CD4-positive, CD25-positive, alpha-beta regulatory T cell (primary cell): ENCODE results near the gene TMPRSS4. TPM values are rescaled to one million over a fixed set of nuclear protein-coding genes. Genes with fewer than 3 reads are reported as not detected.
"Not testable (repeated sequence)": the region's sequence is repeated elsewhere in the genome, so short reads cannot be mapped to it uniquely, and the experiment has no call there.

ENCODE experiments used
- ATAC-seq, 2 donors: fragments of 150-1000 bp; cut with Tn5 transposase; one replicate each; pipeline ENCODE4 v1.10.0; 2021; ENCODE audit warnings: low read depth in 2 of 2, moderate number of reproducible peaks in 2 of 2, moderate library complexity in 1 of 2
- DNase-seq, 3 donors: peaks; one replicate each; pipeline versions ENCODE4 v3.0.0 to v3.0.0-alpha.2; 2012 to 2022; ENCODE audit warnings: mixed read lengths in 1 of 3
- H3K27ac ChIP-seq: one replicate; pipeline ENCODE4 v1.7.0; 2013; ENCODE audit warnings: mild to moderate bottlenecking, low read length; ENCODE audit not compliant: insufficient read depth, poor library complexity, severe bottlenecking
- H3K27me3 ChIP-seq: one replicate; pipeline ENCODE4 v1.7.0; 2013; ENCODE audit warnings: low read length; ENCODE audit not compliant: control insufficient read depth, insufficient read depth
- H3K36me3 ChIP-seq: one replicate; pipeline ENCODE4 v1.7.0; 2013; ENCODE audit warnings: mild to moderate bottlenecking, low read length, moderate library complexity; ENCODE audit not compliant: control insufficient read depth, insufficient read depth
- H3K4me1 ChIP-seq: 2 replicates; pipeline ENCODE4 v1.7.0; 2013; ENCODE audit warnings: mild to moderate bottlenecking, low read length; ENCODE audit not compliant: insufficient read depth, control insufficient read depth, poor library complexity, severe bottlenecking
- H3K4me3 ChIP-seq: one replicate; pipeline ENCODE4 v1.7.0; 2013; ENCODE audit warnings: low read depth, mild to moderate bottlenecking, low read length, moderate library complexity
- H3K9me3 ChIP-seq, 2 experiments: 1 replicate in 1 of 2; 2 replicates in 1 of 2; pipeline ENCODE4 v1.7.0; 2013; ENCODE audit warnings: low read length in 2 of 2, mild to moderate bottlenecking in 1 of 2, moderate library complexity in 1 of 2; ENCODE audit not compliant: control insufficient read depth in 2 of 2
- H3K27ac Mint-ChIP-seq, 3 donors: one replicate each; pipeline ENCODE4 v1.8.0; 2020 to 2022; ENCODE audit warnings: mild to moderate bottlenecking in 3 of 3, mixed read lengths in 3 of 3, moderate library complexity in 2 of 3
- H3K27me3 Mint-ChIP-seq: one replicate; pipeline ENCODE4 v1.8.0; 2022; ENCODE audit warnings: mild to moderate bottlenecking, mixed read lengths
- H3K36me3 Mint-ChIP-seq: one replicate; pipeline ENCODE4 v1.8.0; 2020; ENCODE audit warnings: mixed read lengths
- H3K4me1 Mint-ChIP-seq, 4 donors: one replicate each; pipeline ENCODE4 v1.8.0; 2020 to 2022; ENCODE audit warnings: mixed read lengths in 4 of 4, mild to moderate bottlenecking in 1 of 4
- H3K4me3 Mint-ChIP-seq, 4 donors: one replicate each; pipeline ENCODE4 v1.8.0; 2020 to 2022; ENCODE audit warnings: mild to moderate bottlenecking in 4 of 4, mixed read lengths in 4 of 4, moderate library complexity in 3 of 4
- H3K9me3 Mint-ChIP-seq, 7 donors: one replicate each; pipeline ENCODE4 v1.8.0; 2020 to 2022; ENCODE audit warnings: mixed read lengths in 7 of 7, mild to moderate bottlenecking in 3 of 7, moderate library complexity in 2 of 7
- polyA plus RNA-seq, 4 donors: library from polyadenylated mRNA; unstranded; fragments of 300-500 nt; fragmentation: Illumina TruSeq; gene quantifications; one replicate each; pipeline ENCODE4 v1.2.3, GENCODE V29; 2021
- total RNA-seq: library from RNA; stranded (reverse); gene quantifications from one replicate; pipeline ENCODE4 v1.2.3, GENCODE V29; 2022

The TMPRSS4 gene
- total and polyA plus RNA-seq, 5 donors from 2014 or later = not detected

DNA sequence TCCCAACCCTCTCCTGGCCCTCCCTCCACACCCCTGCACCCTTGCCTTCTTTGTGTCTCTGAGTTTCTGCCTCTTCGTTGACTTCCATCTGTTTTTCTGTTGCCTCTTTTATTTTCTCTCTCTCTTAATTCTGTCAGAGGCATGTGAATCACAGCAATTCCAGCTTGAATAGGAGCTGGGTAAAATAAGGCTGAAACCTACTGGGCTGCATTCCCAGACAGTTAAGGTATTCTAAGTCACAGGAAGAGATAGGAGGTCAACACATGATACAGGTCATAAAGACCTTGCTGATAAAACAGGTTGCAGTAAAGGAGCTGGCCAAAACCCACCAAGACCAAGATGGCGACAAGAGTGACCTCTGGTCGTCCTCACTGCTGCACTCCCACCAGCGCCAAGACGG lies 14.2 kb upstream of the TMPRSS4 start:
- not testable (repeated sequence) for H3K4me3 ChIP-seq, H3K4me3 Mint-ChIP-seq, H3K9me3 Mint-ChIP-seq, ATAC-seq, H3K4me1 Mint-ChIP-seq, H3K27me3 ChIP-seq, H3K9me3 ChIP-seq, H3K4me1 ChIP-seq, DNase-seq, H3K27ac ChIP-seq, H3K27ac Mint-ChIP-seq, H3K36me3 Mint-ChIP-seq, H3K36me3 ChIP-seq
- peaks cover 47% of the 10 kb centered on the region for H3K27me3 Mint-ChIP-seq

DNA sequence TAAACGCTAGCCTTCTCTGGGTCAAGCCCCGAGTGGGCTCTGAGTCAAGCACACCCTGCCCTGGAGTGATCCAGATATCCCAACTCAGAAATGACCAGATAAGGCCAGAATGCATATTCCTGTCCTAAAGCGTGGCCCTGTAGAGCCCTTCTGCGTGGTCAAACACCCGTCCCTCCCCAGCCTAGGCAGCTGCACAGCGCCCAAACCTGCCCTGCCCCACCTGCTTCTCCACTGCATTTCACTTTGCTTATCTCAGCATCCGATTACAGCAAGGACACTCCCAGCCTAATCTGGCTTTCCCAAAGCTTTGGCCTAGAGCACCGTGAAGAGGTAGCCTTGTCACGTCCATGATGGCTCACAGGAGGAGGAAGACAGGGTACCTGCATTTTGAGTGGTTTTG lies 11.9 kb upstream of the TMPRSS4 start:
- Mint-ChIP-seq H3K4me3 (no peak overlapping the region), H3K27me3 (peaks cover 47% of the 10 kb centered on the region), H3K36me3 (no peaks in the 10 kb centered on the region), H3K9me3 (peaks cover 0 to 2% (median 0%) of the 10 kb centered on the region in 7 donors), H3K4me1 (no peaks in the 10 kb centered on the region), H3K27ac (peak overlapping the region in 1 of 3 donors; percentile 21)
- H3K9me3 ChIP-seq = no peaks in the 10 kb centered on the region
- H3K27me3 ChIP-seq = no peaks in the 10 kb centered on the region
- no peak overlapping the region for H3K4me3 ChIP-seq
- ATAC-seq (no peak), DNase-seq (no peak)
- H3K36me3 ChIP-seq = no peaks in the 10 kb centered on the region
- H3K4me1 ChIP-seq = no peaks in the 10 kb centered on the region
- H3K27ac ChIP-seq = no peak overlapping the region

DNA sequence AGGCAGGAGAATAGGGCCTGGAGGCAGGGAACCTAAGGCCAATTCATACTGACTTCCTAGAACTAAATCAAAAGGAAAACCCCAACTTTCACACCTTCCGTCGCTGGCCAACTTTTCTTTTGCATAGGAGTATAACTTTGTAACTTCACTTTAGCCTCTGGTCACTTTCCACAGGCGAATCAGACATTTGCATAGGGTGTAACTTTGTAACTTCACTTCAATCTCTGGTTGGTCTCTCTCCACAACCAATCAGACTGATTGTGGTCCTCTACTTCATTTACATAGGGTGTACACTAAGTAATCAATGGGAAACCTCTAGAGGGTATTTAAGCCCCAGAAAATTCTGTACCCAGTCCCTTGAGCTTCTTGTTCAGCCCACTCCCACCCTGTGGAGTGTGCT lies 11.5 kb upstream of the TMPRSS4 start:
- no peaks in the 10 kb centered on the region for H3K4me1 ChIP-seq
- no peaks in the 10 kb centered on the region for H3K27me3 ChIP-seq
- Mint-ChIP-seq H3K27me3 (peaks cover 44% of the 10 kb centered on the region), H3K27ac (no peak overlapping the region), H3K36me3 (no peaks in the 10 kb centered on the region), H3K4me3 (no peak overlapping the region), H3K9me3 (peaks cover 0 to 2% (median 0%) of the 10 kb centered on the region in 7 donors), H3K4me1 (no peaks in the 10 kb centered on the region)
- no peak overlapping the region for H3K4me3 ChIP-seq
- H3K27ac ChIP-seq = no peak overlapping the region
- no peak for ATAC-seq
- no peaks in the 10 kb centered on the region for H3K9me3 ChIP-seq
- H3K36me3 ChIP-seq = no peaks in the 10 kb centered on the region
- DNase-seq = no peak

DNA sequence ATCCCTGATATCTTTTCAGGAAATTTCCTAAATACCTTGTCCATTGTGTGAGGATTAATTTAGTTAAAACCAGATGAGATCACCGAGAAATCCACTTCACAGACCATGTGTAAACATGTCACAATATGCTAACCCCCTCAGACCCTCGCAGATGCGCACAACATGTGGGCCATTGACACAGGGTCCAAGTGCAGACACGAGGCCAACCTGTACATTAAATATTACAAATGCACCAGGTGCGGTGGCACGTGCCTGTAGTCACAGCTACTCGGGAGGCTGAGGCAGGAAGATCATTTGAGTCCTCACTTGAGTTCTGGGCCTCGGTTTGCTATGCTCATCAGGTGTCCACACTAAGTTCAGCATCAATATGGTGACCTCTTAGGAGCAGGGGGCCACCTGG lies 9.9 kb upstream of the TMPRSS4 start:
- DNase-seq (no peak), ATAC-seq (no peak)
- H3K36me3 ChIP-seq = no peaks in the 10 kb centered on the region
- peaks cover 0 to 2% (median 0%) of the 10 kb centered on the region in 7 donors for H3K9me3 Mint-ChIP-seq
- H3K36me3 Mint-ChIP-seq = no peaks in the 10 kb centered on the region
- peaks cover 38% of the 10 kb centered on the region for H3K27me3 Mint-ChIP-seq
- no peak overlapping the region for H3K27ac ChIP-seq
- no peak overlapping the region for H3K4me3 ChIP-seq
- H3K4me1 ChIP-seq = no peaks in the 10 kb centered on the region
- H3K9me3 ChIP-seq = no peaks in the 10 kb centered on the region
- H3K4me1 Mint-ChIP-seq = no peaks in the 10 kb centered on the region
- H3K27ac Mint-ChIP-seq = no peak overlapping the region
- no peaks in the 10 kb centered on the region for H3K27me3 ChIP-seq
- no peak overlapping the region for H3K4me3 Mint-ChIP-seq

DNA sequence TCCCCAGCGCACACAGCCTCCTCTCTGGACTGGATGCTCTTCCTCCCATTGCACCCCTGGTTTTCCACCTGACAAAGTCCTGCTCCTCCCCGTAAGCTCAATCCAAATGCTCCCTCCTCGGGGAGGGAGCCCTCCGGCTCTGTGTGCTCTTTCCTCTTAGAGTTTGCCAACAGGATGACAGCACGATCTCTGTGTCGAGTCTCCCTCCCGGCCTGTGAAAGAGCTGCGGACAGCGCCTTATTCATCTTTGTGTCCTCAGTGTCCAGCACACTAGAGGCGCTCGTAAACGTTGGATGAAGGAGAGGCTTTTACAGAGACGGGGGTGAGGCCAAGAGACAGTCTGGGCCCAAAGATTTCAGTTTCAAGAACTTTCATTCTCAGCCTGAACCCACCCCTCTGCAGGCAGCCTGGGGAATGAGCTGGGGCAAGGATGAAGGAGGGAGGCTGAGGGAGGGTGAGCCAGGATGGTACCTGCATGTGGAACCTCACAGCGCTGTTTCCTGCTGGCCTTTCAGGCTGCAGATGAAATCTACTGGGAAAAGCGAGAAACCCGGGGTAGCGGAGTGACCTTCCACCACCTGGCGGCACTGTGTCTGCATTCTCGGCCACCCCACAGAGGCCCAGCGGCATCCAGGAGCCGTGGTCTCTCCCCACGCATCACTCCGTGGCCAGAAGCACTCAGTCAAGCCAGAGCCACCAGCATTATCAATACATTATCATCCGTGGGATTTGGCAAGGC lies 8.5 kb upstream of the TMPRSS4 start:
- H3K36me3 Mint-ChIP-seq = no peaks in the 10 kb centered on the region
- DNase-seq = no peak
- Histone ChIP-seq H3K4me3 (no peak overlapping the region), H3K27ac (no peak overlapping the region), H3K9me3 (no peaks in the 10 kb centered on the region), H3K27me3 (no peaks in the 10 kb centered on the region), H3K36me3 (no peaks in the 10 kb centered on the region), H3K4me1 (no peaks in the 10 kb centered on the region)
- ATAC-seq = no peak
- no peak overlapping the region for H3K27ac Mint-ChIP-seq
- no peaks in the 10 kb centered on the region for H3K4me1 Mint-ChIP-seq
- peaks cover 27% of the 10 kb centered on the region for H3K27me3 Mint-ChIP-seq
- peaks cover 0 to 2% (median 0%) of the 10 kb centered on the region in 7 donors for H3K9me3 Mint-ChIP-seq
- H3K4me3 Mint-ChIP-seq = no peak overlapping the region

DNA sequence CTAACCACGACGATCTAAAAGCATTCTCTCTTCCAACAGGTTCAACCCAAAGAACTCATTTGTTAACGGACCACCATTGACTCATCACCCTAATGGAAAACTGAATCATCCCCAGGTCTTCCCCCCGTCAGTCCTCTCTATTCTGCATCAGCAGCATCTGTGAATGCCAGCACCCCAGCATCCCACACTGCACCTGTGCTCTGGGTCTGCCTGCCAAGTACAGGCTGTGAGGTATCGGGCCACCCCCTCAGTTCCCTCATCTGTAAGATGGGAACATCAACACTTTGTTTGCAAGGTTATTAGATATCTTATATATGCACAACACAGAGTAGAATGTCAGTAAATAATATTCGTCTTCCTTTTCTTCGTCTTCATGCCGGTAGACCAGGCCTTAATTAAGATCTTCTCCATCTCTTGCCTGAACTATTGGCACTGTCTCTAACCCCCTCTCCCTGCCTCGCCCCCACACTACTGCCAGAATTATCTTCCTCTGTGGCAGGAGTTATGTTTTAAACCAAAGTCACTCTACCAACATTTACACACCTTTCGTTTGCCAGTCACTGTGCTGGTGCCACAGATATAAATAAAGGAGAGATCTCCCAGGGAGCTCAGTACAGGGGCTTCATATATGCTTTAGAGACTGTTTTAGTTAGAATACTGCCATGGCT lies 7.8 kb upstream of the TMPRSS4 start:
- Mint-ChIP-seq H3K4me3 (no peak overlapping the region), H3K4me1 (no peaks in the 10 kb centered on the region), H3K27me3 (peaks cover 23% of the 10 kb centered on the region), H3K27ac (peak overlapping the region in 1 of 3 donors; percentile 72), H3K36me3 (no peaks in the 10 kb centered on the region), H3K9me3 (peaks cover 0 to 2% (median 0%) of the 10 kb centered on the region in 7 donors)
- H3K9me3 ChIP-seq = no peaks in the 10 kb centered on the region
- H3K4me1 ChIP-seq = no peaks in the 10 kb centered on the region
- H3K27me3 ChIP-seq = no peaks in the 10 kb centered on the region
- no peak for ATAC-seq
- no peak overlapping the region for H3K4me3 ChIP-seq
- H3K27ac ChIP-seq = no peak overlapping the region
- H3K36me3 ChIP-seq = no peaks in the 10 kb centered on the region
- DNase-seq = no peak

DNA sequence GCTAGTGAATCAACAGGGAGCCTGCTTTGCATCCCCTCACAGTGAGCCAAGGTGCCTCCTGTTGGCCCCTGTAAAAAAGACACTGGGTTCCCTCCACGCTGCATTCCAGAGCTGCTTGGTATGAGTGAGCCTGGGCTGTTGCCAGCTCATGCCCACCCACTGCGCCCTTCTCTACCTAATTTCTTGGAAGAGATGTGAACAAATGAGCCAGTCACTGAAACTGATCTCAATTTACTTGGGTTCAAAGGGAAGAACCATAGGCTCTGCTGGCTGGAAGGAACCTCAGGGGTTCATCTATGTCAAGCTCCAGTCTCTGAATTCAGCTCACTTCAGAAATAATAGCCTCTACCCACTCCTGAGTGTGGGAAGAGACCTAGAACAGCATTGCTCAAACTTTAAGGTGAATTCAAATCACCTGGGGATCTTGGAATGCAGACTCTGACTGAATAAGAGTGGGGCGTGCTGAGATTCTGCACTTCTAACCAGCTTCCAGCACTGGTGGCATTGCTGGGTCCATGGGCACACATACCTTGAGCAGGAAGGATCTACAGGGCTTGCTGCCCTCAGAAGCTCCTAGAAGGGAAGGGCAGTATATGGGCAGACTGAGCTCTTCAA lies 5.4 kb upstream of the TMPRSS4 start:
- no peaks in the 10 kb centered on the region for H3K36me3 Mint-ChIP-seq
- ATAC-seq (no peak), DNase-seq (no peak)
- Histone ChIP-seq H3K27me3 (no peaks in the 10 kb centered on the region), H3K9me3 (no peaks in the 10 kb centered on the region), H3K27ac (no peak overlapping the region), H3K4me3 (no peak overlapping the region), H3K4me1 (no peaks in the 10 kb centered on the region), H3K36me3 (no peaks in the 10 kb centered on the region)
- H3K4me3 Mint-ChIP-seq = no peak overlapping the region
- H3K4me1 Mint-ChIP-seq = no peaks in the 10 kb centered on the region
- peaks cover 12% of the 10 kb centered on the region for H3K27me3 Mint-ChIP-seq
- no peak overlapping the region for H3K27ac Mint-ChIP-seq
- H3K9me3 Mint-ChIP-seq = no peaks in the 10 kb centered on the region
